RWPE1 (cell line): ENCODE data around the gene RANBP17.

Experiments
- CTCF ChIA-PET: fragments of 350-600 bp; sonication (Branson Sonifier 250); formaldehyde crosslinking; extraction: SDS; loops from one replicate; lab custom pipeline; 2021; lab: Yijun Ruan, JAX
- POLR2A ChIA-PET: fragments of 400-600 bp; formaldehyde crosslinking; extraction: SDS; loops from one replicate; lab custom pipeline; 2020; ENCODE audit warnings: antibody characterized with exemption; ENCODE audit not compliant: low non-redundant PET; lab: Yijun Ruan, JAX
- DNase-seq: peaks from one replicate; pipeline ENCODE4 v3.0.0; 2012; ENCODE audit warnings: low spot score
- H3K27ac ChIP-seq: fragments of 450-650 bp; 2 replicates; pipeline ENCODE4 v1.5.1; 2017
- CTCF ChIP-seq: fragments of 450-650 bp; conservative IDR thresholded peaks from 2 replicates; pipeline ENCODE4 v1.5.1; 2017; ENCODE audit warnings: low read depth, mild to moderate bottlenecking

Gene RANBP17

GRCh38 chr5:171271798-171272197 is 410.0 kb downstream of the RANBP17 start:
- ChIA-PET POLR2A (no interaction called here), CTCF (interaction anchor here (0.6 kb wide), 3 partner anchors 41 to 964 kb away, joined by 3 read pairs; no protein-coding TSS in a partner anchor)
- H3K27ac ChIP-seq = no peak overlapping the region
- no peak for DNase-seq
- no peak for TF ChIP-seq CTCF

GRCh38 chr5:171272996-171273970 is 411.5 kb downstream of the RANBP17 start:
- ChIA-PET CTCF (interaction anchor here (0.9 kb wide), 1 partner anchor 71 kb away, joined by 3 read pairs; no protein-coding TSS in a partner anchor), POLR2A (no interaction called here)
- TF ChIP-seq CTCF = no peak
- no peak for DNase-seq
- no peak overlapping the region for H3K27ac ChIP-seq

DNA sequence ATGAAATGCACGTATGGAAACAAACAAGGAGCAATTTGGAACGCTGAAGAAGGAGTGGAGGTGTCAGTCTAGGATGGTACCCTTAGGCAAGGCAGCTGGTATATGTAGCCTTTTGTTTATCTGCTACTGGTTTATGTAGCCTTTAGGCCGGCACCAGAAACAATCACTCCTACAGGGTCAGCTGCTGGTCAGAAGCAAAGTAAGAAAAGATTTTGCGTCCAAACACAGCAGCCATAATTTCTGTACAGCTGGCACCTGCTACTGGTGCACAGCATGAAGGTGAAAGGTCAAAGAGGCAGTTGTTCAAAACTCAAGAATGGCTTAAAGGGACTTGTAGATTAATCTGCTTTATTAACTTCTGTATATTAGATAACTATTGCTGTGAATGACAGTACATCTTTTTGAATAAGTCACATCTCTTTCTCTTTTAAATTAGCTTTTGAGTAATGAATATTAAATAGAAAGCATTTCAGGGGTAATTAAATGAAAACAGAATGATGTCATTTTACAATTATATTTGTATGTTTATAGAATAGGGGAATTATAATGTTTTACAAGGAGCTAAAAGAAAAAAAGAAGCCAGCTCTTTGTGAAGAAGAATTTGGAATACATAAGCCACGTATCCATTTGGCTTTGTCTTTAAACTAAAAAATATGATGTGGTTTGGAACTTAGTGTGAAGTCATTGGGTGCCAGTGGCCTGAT is 414.2 kb downstream of the RANBP17 start:
- ChIA-PET POLR2A (no interaction called here), CTCF (interaction anchor here (0.7 kb wide), 2 partner anchors 599 to 1295 kb away, joined by 3 to 5 read pairs; no protein-coding TSS in a partner anchor)
- no peak for TF ChIP-seq CTCF
- no peak for DNase-seq
- no peak overlapping the region for H3K27ac ChIP-seq

GRCh38 chr5:171283753-171284152 is 421.9 kb downstream of the RANBP17 start:
- ChIA-PET POLR2A (no interaction called here), CTCF (interaction anchor here (0.7 to 0.8 kb wide), 2 partner anchors 57 to 174 kb away, joined by 3 read pairs; no protein-coding TSS in a partner anchor)
- DNase-seq = no peak
- TF ChIP-seq CTCF = no peak
- H3K27ac ChIP-seq = no peak overlapping the region

GRCh38 chr5:171285465-171285864 is 423.6 kb downstream of the RANBP17 start:
- ChIA-PET POLR2A (no interaction called here), CTCF (interaction anchor here (0.7 kb wide), 1 partner anchor 37 kb away, joined by 3 read pairs; no protein-coding TSS in a partner anchor)
- H3K27ac ChIP-seq = no peak overlapping the region
- no peak for TF ChIP-seq CTCF
- no peak for DNase-seq

DNA sequence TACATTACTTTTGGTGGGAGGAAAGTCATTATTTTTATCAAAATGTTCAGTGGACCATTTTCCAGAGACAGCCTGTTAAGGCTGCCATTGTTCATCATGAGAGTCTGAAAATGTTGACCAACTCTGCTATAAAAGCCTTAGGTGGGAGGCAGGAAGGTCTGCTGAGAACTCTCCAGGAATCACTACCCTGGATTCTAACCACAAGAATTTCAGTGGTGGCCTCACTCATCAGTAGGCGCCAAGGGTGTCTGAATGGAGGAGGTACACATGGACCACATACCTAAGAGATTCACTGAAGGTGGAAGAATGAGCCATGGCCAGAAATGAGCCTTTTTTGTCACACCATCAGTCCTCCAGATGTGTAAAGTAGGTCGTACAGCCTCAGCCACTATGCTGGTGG is 426.2 kb downstream of the RANBP17 start:
- DNase-seq = no peak
- POLR2A ChIA-PET = no interaction called here
- H3K27ac ChIP-seq = no peak overlapping the region
- CTCF ChIA-PET = interaction anchor here (0.6 kb wide), 1 partner anchor 49 kb away, joined by 5 read pairs; no protein-coding TSS in a partner anchor
- no peak for TF ChIP-seq CTCF
